HepG2 (cell line): ENCODE results near the gene LLGL1. TPM values are rescaled to one million over a fixed set of nuclear protein-coding genes. Genes with fewer than 3 reads are reported as not detected.
A peak's percentile ranks its signal among the peaks of the same experiment; 100 is the strongest.

ENCODE experiments used
- ATAC-seq: fragments of 200-7000 bp; cut with Tn5 transposase; 3 replicates; pipeline ENCODE4 v1.9.1; 2020; ENCODE audit warnings: mild to moderate bottlenecking, moderate library complexity
- BruUV-seq: library from RNA; stranded (reverse); fragments of 400-500 nt; replicated peaks from 2 replicates; lab custom pipeline; 2021; lab: Mats Ljungman, UMichigan
- CTCF ChIA-PET: fragments of 300-600 bp; formaldehyde crosslinking; extraction: SDS; loops from one replicate; lab custom pipeline; 2021; ENCODE audit warnings: low total read pairs, inconsistent platforms, low intra/inter-chr PET ratio; lab: Yijun Ruan, JAX
- POLR2A ChIA-PET: fragments of 350-600 bp; sonication (Branson Sonifier 250); formaldehyde crosslinking; loops from one replicate; lab custom pipeline; 2020; ENCODE audit warnings: antibody characterized with exemption, inconsistent platforms; lab: Yijun Ruan, JAX
- DNase-seq: peaks from one replicate; pipeline ENCODE4 v3.0.0-alpha.2; 2015; ENCODE audit warnings: low spot score
- FAIRE-seq: peaks from 3 replicates; lab custom pipeline; 2011; peaks lifted over from hg19 to GRCh38; lab: Jason Lieb, UNC
- H2AFZ ChIP-seq: one replicate; pipeline ENCODE4 v1.6.1; 2011; ENCODE audit warnings: low read length, inconsistent platforms
- H3K27ac ChIP-seq: fragments of 300-600 bp; 3 replicates; pipeline ENCODE4 v1.8.0; 2011; ENCODE audit warnings: mixed run types, mild to moderate bottlenecking, mixed read lengths, low read length, inconsistent platforms; ENCODE audit not compliant: insufficient read depth; ENCODE audit errors: extremely low read length
- H3K27me3 ChIP-seq, 2 experiments: fragments of 200-600 bp in 1 of 2; 2 replicates in 1 of 2; 3 replicates in 1 of 2; pipeline versions ENCODE4 v1.6.0 to v1.8.0; 2011; ENCODE audit warnings: low read length in 2 of 2, mild to moderate bottlenecking in 2 of 2, moderate library complexity in 2 of 2, inconsistent platforms in 1 of 2; ENCODE audit not compliant: insufficient read depth in 2 of 2, control insufficient read depth in 1 of 2
- H3K36me3 ChIP-seq, 2 experiments: fragments of 200-600 bp in 1 of 2; replicated peaks in 1 of 2; 2 replicates in 1 of 2; 3 replicates in 1 of 2; pipeline versions ENCODE4 v1.5.1 to v1.8.0; 2011; ENCODE audit warnings: low read length in 2 of 2, inconsistent platforms in 1 of 2; ENCODE audit not compliant: insufficient read depth in 2 of 2, control insufficient read depth in 1 of 2
- H3K4me1 ChIP-seq: 2 replicates; pipeline ENCODE4 v1.5.1; 2012; ENCODE audit warnings: low read length, inconsistent platforms; ENCODE audit not compliant: insufficient read depth
- H3K4me2 ChIP-seq: 2 replicates; pipeline ENCODE4 v1.6.0; 2011; ENCODE audit warnings: low read depth, low read length, inconsistent platforms
- H3K4me3 ChIP-seq, 3 experiments: fragments of 200-600 bp in 1 of 3; sonication (generic), shearing (Covaris generic) in 1 of 3; replicated peaks in 1 of 3; 2 replicates each; pipeline ENCODE4 v1.5.1; 2011 to 2016; ENCODE audit warnings: low read length in 3 of 3, inconsistent platforms in 2 of 3, low read depth in 2 of 3, mild to moderate bottlenecking in 2 of 3, control low read depth in 1 of 3, mixed read lengths in 1 of 3; ENCODE audit not compliant: insufficient read depth in 1 of 3
- H3K79me2 ChIP-seq: one replicate; pipeline ENCODE4 v1.6.1; 2011; ENCODE audit warnings: low read length, inconsistent platforms; ENCODE audit not compliant: insufficient read depth
- H3K9ac ChIP-seq: 2 replicates; pipeline ENCODE4 v1.6.0; 2011; ENCODE audit warnings: mild to moderate bottlenecking, low read depth, low read length, inconsistent platforms; ENCODE audit not compliant: insufficient read depth
- H3K9me3 ChIP-seq: 2 replicates; pipeline ENCODE4 v1.5.1; 2012; ENCODE audit warnings: mild to moderate bottlenecking, low read length
- H4K20me1 ChIP-seq: 2 replicates; pipeline ENCODE4 v1.6.0; 2011; ENCODE audit warnings: inconsistent platforms, mild to moderate bottlenecking, low read length, moderate library complexity; ENCODE audit not compliant: insufficient read depth
- AKNA ChIP-seq: sonication (generic); formaldehyde crosslinking; IDR thresholded peaks from 2 replicates; pipeline ENCODE4 v1.4.0; 2020; ENCODE audit warnings: missing genetic modification reagents, borderline replicate concordance
- KLF11 ChIP-seq: IDR thresholded peaks from 2 replicates; pipeline ENCODE4 v1.6.1; 2016; ENCODE audit warnings: missing compliant biosample characterization
- NR3C1 ChIP-seq: sonication (generic); formaldehyde crosslinking; IDR thresholded peaks from 2 replicates; pipeline ENCODE4 v1.4.0; 2020; ENCODE audit warnings: missing genetic modification reagents
- PHF5A ChIP-seq: IDR thresholded peaks from one replicate; pipeline ENCODE4 v1.6.1; 2018; ENCODE audit warnings: low read depth, missing genetic modification reagents; ENCODE audit not compliant: unreplicated experiment
- PITX1 ChIP-seq: sonication (generic); formaldehyde crosslinking; IDR thresholded peaks from 2 replicates; pipeline ENCODE4 v1.5.1; 2020; ENCODE audit warnings: mild to moderate bottlenecking, missing genetic modification reagents
- SMC3 ChIP-seq: IDR thresholded peaks from 2 replicates; pipeline ENCODE4 v1.6.1; 2011; ENCODE audit warnings: low read length, improper control_type of control experiment
- SRSF4 ChIP-seq: fragments of 200-400 bp; formaldehyde crosslinking; IDR thresholded peaks from one replicate; pipeline ENCODE4 v1.6.1; 2018; ENCODE audit warnings: mild to moderate bottlenecking, low read depth, low read length, moderate library complexity; ENCODE audit not compliant: poor library complexity, severe bottlenecking
- ZMYM3 ChIP-seq: sonication (generic); formaldehyde crosslinking; IDR thresholded peaks from 2 replicates; pipeline ENCODE4 v1.5.1; 2020; ENCODE audit warnings: mild to moderate bottlenecking, missing genetic modification reagents
- WGBS: methylation state at CpG from one replicate; pipeline ENCODE4 v1.1.6; 2017; ENCODE audit warnings: low lambda C conversion rate; 5-methylcytosine and 5-hydroxymethylcytosine counted together
- in situ Hi-C: cut with HindIII; loops from 2 replicates; pipeline ENCODE4 v1.10.0; 2017; ENCODE audit warnings: low pct_unique_long_range_greater_than_20kb; ENCODE audit not compliant: extremely low pct_ligation_motif_present
- intact Hi-C: fragments of 100-400 bp; cut with micrococcal nuclease; formaldehyde crosslinking; loops from one replicate; pipeline ENCODE4 v1.10.0; 2022; ENCODE audit not compliant: unreplicated experiment
- polyA plus RNA-seq, 8 experiments: library from polyadenylated mRNA; depleted of rRNA in 3 of 8; stranded (reverse) in 7 of 8; unstranded in 1 of 8; fragments of >200 nt; fragmentation: Illumina TruSeq in 4 of 8; extraction: Trizol in 4 of 8; gene quantifications; 2 replicates each; pipeline versions ENCODE4 v1.2.1 to v1.2.3, GENCODE V29; 2011 to 2016; ENCODE audit warnings: low read depth in 4 of 8, missing spikeins in 1 of 8, mixed read lengths in 1 of 8; ENCODE audit not compliant: insufficient read depth in 1 of 8
- total RNA-seq, 5 experiments: library from RNA; depleted of rRNA; stranded (reverse); fragments of >200 nt; fragmentation: Illumina TruSeq; extraction: Trizol; gene quantifications; 2 replicates each; pipeline ENCODE4 v1.2.3, GENCODE V29; 2016; ENCODE audit warnings: low read depth in 1 of 5

Gene LLGL1
- total and polyA plus RNA-seq, 2 of the 13 experiments (the other 11 are each of a cell fraction or from before 2014, with no cell fraction given), result 15.0 to 15.3 TPM

GRCh38 chr17:18217412-18218015 is 7.9 kb upstream of the LLGL1 start (continued):
- TF ChIP-seq AKNA (CRISPR knock-in tag), result no peak
- peak; percentile 61; the same call in 1 of the 2 replicates for TF ChIP-seq SMC3
- no peak for TF ChIP-seq PITX1 (CRISPR knock-in tag)

- BruUV-seq, result no TSS peak
- no peak overlapping the region for H3K4me3 ChIP-seq
- H2AFZ ChIP-seq, result no peak overlapping the region
- peak; percentile 15; the same call in 2 of the 3 replicates for ATAC-seq
- FAIRE-seq, result no peak
- H3K27me3 ChIP-seq, result peaks cover 0 to 3% of the 10 kb centered on the region in 2 experiments; a peak in 1 of 5 replicates
- H3K9ac ChIP-seq, result no peak overlapping the region
- no peaks in the 10 kb centered on the region for H3K79me2 ChIP-seq
- H3K9me3 ChIP-seq, result no peaks in the 10 kb centered on the region
- in situ Hi-C loops, result no loop called here
- H3K4me1 ChIP-seq, result peaks cover 7% of the 10 kb centered on the region
- H3K36me3 ChIP-seq, result no peaks in the 10 kb centered on the region
- H3K4me2 ChIP-seq, result no peak overlapping the region
- TF ChIP-seq PHF5A (CRISPR knock-in tag) (no peak), KLF11 (CRISPR knock-in tag) (no peak), ZMYM3 (CRISPR knock-in tag) (no peak), NR3C1 (CRISPR knock-in tag) (no peak), SRSF4 (no peak), AKNA (CRISPR knock-in tag) (no peak)
- POLR2A ChIA-PET, result interaction anchor here (1.5 kb wide), 1 partner anchor 35 kb away, joined by 3 read pairs; the partner anchor contains the start of gene ALKBH5
- 27% methylated on average over 4 of the region's 4 CpGs for WGBS
- CTCF ChIA-PET, result no interaction called here
- no peak for DNase-seq
- H4K20me1 ChIP-seq, result no peaks in the 10 kb centered on the region
- H3K27ac ChIP-seq, result no peak overlapping the region
- intact Hi-C loops, result no loop called here
Observed at GRCh38 chr17:18218756-18219415, 6.5 kb upstream of the LLGL1 start.
